ENCODE measurements around the gene TGOLN2.
"Not testable (repeated sequence)": the region's sequence is repeated elsewhere in the genome, so short reads cannot be mapped to it uniquely, and the experiment has no call there.

Gene TGOLN2

DNA sequence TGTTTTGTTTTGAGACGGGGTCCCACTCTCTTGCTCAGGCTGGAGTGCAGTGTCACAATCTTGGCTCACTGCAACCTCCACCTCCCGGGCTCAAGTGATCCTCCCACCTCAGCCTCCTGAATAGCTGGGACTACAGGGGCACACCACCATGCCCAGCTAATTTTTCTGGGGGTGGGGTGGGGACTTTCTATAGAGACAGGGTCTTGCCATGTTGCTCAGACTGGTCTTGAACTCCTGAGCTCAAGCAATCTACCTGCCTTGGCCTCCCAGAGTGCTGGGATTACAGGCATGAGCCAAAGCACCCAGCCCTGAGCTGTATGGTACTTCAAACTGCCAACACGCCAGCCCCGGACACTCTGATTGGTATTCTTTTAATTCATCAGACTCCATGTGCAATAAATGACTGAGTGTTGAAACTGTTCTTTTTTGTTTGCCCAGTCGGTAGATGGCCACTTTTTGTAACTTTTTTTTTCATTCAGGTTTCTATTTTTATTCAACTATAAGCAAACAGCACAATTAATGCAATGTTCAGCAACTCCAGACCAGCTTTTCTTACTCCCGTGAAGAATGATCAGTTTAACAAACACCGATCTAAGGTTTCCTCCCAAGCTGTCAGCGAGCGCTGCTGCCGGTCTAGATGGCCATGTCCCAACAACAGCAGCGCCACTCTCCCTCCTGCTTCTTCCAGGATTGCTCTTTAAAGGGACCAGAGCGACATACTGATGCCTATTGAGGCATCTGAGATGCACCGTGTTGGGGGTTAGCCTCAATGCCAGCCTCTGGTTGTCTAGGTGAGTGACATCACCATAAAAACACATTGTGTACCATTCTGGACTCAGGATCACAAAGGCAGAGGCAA, 12.5 kb upstream of the TGOLN2 start:
- no peak for DNase-seq (ENCODE audit: low read depth in 1 of 2, low spot score in 1 of 2)

DNA sequence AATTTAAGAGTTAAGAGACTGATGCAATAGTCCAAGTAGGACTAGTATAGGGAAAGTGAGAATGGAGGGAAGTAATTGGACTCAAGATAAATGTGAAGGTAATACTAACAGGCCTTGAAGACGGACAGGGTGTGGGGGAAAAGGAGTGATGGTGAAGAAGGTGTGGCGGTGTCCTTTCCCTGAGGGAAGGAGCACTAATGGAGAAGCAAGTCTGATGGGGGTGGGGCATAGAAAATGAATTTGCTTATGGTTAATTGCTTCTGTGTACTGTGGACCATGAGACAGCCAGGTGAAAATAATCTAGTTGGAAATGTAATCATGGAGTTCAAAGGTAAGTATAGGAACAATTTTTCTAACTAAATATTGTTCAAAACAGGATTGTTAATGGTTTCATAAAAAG, 7.1 kb upstream of the TGOLN2 start:
- DNase-seq (ENCODE audit: low read depth in 1 of 2, low spot score in 1 of 2) = no peak

DNA sequence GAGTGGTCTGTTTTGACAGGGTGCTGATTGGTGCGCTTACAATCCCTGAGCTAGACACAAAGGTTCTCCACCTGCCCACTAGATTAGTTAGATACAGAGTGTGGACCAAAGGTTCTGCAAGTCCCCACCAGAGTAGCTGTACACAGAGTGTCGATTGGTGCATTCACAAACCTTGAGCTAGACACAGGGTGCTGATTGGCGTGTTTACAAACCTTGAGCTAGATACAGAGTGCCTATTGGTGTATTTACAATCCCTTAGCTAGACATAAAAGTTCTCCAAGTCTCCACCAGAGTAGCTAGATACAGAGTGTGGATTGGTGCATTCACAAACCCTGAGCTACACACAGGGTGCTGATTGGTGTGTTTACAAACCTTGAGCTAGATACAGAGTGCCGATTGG, 6.1 kb upstream of the TGOLN2 start:
- not testable (repeated sequence) for DNase-seq (ENCODE audit: low read depth in 1 of 2, low spot score in 1 of 2)

DNA sequence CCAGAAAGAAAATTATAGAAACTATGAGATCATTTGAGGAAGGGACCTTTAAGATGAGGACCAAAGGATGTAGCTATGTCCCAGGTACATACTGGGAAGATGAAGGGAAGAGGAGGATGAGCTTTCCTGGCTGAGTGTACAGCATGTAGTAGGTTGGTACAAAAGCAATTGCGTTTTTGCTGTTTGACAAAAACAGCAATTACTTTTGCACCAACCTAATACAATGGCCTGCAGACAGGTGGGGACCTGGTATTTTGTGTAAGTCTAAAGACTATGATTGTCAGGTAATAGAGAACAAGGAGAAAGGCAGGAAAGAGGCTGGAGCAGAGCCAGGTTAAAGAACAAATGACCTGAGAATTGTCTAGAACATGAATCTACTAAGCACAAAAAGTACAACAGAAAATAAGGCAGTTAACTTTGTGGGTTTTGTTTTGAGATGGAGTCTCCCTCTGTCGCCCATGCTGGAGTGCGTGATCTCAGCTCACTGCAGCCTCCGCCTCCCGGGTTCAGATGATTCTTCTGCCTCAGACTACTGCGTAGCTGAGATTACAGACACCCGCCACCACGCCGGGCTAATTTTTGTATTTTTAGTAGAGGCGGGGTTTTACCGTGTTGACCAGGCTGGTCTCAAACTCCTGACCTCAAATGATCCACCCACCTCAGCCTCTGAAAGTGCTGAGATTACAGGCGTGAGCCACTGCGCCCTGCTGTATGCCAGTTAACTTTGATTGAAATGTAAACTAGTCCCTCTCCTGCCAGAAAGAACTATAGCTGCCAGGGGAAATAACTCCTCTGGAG, 3.2 kb upstream of the TGOLN2 start:
- no peak for DNase-seq (ENCODE audit: low read depth in 1 of 2, low spot score in 1 of 2)

DNA sequence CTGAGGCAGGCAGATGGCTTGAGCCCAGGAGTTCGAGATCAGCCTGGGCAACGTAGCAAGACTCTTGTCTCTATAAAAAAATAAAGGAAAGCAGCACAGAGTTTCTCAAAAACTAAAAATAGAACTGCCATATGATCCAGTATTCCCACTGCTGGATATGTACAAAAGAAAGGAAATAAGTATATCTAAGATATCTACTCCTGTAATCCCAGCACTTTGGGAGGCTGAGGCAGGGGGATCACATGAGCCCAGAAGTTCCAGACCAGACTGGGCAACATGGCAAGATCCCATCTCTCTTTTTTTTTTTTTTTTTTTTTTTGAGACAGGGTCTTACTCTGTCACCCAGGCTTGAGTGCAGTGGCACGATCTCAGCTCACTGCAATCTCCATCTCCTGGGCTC, 1.9 kb upstream of the TGOLN2 start:
- DNase-seq (ENCODE audit: low read depth in 1 of 2, low spot score in 1 of 2) = not testable (repeated sequence)

DNA sequence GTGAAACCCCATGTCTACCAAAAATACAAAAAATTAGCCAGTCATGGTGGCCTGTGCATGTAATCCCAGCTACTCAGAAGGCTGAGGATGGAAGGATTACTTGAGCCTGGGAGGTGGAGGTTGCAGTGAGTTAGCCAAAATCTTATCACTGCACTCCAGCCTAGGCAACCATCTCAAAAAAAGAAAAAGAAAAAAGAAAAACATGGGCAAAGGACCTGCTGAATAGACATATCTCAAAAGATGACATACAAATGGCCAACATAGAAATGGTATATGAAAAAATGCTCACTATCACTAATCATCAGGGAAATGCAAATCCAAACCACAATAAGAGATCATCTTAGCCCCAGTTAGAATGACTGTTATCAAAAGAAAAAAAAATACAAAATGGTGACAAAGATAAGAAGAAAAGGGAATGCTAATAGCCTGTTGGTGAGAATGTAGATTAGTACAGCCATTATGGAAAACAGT, 1.4 kb upstream of the TGOLN2 start:
- no peak for DNase-seq (ENCODE audit: low read depth in 1 of 2, low spot score in 1 of 2)

DNA sequence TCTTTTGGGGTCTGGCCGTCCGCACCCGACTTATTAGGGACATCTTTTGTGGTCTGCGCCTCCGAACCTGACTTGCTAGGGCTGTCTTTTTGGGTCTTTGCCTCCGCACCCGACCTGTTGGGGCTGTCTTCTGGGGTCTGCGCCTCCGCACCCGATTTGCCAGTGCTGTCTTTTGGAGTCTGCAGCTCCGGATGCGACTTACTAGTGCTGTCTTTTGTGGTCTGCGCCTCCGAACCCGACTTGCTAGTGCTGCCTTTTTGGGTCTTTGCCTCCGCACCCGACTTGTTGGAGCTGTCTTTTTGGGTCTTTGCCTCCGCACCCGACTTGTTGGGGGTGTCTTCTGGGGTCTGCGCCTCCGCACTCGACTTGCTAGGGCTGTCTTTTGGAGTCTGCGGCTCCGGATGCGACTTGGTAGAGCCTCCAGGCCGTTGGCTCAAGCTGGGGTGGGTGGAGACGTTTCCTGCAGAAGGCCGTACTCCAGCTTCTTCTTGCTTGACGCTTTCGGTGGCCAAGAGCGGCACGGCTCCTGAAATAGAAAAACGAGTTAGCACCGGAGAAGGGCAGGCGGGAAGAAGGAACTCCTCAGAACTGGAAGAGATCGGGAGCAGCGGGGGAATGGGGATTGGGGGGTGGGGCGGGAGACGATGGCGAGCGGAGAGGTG, 498 bp downstream of the TGOLN2 start:
- DNase-seq (ENCODE audit: low read depth in 1 of 2, low spot score in 1 of 2) = peak; percentile 16 to 41

DNA sequence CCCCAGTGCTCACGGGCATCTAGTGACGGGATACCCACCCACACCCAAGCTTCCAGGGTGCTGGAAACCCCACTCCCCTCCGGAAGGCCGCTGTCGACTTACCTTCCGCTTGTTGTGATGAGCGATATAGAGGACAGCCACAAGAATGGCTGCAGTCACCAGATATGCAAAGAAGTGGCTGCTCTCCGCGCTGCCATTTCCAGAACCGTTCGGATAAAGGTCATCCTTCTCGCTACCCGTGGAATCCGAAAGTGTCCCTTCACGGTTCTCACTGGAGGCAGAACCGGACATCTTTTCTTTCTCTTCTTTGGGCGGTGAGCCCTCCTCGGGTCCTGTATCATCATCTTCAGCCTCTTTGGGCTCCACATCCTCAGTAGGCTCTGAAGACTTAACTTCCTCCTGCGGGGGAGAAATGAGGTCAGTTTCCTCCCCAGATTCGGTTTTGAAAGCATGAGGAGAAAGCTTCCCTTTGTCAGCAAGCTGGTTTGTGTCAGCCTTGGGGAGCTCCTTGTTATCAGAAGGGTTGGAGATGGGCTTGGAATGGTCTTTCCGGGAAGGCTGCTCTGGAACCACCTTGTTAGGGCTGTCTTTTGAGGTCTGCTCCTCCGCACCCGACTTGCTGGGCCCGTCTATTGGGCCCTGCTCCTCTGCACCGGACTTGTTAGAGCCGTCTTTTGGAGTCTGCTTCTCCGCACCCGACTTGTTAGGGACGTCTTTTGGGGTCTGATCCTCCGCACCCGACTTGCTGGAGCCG, 1.2 kb downstream of the TGOLN2 start:
- peak in 1 of 2 donors; percentile 19 for DNase-seq (ENCODE audit: low read depth in 1 of 2, low spot score in 1 of 2)

DNA sequence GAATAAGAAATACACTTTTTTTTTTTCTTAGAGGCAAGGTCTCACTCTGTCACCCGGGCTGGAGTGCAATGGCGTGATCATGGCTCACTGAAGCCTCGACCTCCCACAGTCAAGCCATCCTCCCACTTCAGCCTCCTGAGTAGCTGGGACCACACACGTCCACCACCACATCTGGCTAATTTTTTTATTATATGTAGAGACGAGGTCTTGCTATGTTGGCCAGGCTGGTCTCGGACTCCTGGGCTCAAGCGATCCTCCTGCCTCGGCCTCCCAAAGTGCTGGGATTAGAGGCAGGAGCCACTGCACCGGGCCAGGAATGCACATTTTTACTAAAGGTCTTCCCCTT, 2.4 kb downstream of the TGOLN2 start:
- no peak for DNase-seq (ENCODE audit: low read depth in 1 of 2, low spot score in 1 of 2)

DNA sequence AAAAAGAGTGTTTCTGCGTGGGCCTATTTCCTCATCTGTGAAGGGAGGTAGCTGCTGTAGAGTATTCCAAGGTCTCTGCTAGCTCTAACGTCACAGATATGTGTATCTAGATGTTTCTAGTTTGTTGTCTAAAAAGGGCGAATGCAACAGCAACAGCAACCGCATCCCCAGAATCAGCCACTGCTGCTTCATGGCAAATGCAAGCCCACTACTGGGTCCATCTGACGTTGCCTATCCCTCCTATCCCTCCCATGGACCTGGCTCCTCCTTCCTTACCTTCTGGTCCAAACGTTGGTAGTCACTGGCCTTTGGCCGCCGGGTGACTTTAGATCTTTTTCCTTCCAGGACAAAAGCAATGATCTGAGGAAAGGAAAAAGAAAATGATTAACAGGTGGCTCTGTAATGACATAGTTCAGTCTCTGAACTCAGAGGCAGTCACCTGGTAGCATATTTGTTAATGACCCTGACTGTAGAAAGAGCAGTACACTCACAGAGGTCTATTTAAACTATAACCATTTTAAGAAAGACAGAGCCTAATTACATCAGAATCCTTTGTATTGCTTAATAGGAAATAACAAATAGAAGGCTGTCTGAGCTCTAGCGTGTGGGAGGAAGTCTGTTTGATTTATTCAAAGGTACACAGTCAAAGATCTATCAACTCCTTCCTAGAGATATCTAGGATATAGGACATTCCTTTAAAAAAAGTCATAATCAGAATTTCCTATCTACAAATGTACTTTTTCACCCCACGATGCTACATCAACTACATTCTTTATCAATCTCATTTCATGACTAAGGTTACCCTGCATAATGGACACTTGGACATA, 2.9 kb downstream of the TGOLN2 start:
- no peak for DNase-seq (ENCODE audit: low read depth in 1 of 2, low spot score in 1 of 2)

DNA sequence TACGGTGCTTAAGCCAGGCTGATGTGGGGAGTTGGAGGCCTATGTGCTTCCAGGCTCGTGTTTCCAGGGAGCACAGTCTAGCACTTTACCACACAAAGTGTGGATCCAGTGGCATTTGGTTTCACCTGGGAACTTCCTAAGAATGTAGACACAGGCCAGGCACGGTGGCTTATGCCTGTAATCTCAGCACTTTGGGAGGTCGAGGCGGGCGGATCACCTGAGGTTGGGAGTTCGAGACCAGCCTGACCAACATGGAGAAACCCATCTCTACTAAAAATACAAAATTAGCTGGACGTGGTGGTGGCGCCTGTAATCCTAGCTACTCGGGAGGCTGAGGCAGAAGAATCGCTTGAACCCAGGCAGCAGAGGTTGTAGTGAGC, 3.8 kb downstream of the TGOLN2 start:
- DNase-seq (ENCODE audit: low read depth in 1 of 2, low spot score in 1 of 2) = not testable (repeated sequence)

DNA sequence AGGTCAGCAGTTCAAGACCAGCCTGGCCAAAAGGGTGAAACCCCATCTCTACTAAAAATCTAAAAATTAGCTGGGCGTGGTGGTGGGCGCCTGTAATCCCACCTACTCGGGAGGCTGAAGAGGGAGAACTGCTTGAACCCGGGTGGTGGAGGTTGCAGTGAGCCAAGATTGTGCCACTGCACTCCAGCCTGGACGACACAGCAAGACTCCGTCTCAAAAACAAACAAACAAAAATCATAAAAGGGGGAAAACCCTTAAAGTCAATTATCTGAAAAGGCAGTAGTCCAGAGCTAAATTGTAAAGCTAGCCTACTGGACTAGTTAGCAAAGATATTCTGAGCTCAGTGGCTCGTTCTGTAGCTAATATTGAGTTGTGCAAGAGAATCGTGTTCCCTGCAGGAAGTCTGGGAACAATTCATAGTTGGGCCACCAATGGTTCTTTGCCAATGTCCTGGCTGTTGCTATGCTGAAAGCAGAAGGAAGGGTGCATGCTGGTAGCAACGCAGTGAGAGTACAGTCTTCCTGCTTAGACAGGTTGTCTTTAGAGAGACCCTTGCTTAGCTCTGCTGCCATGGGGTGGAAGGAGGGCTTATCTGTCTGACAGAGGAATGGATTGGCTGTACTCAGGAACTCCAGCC, 4.3 kb downstream of the TGOLN2 start:
- DNase-seq (ENCODE audit: low read depth in 1 of 2, low spot score in 1 of 2) = no peak

DNA sequence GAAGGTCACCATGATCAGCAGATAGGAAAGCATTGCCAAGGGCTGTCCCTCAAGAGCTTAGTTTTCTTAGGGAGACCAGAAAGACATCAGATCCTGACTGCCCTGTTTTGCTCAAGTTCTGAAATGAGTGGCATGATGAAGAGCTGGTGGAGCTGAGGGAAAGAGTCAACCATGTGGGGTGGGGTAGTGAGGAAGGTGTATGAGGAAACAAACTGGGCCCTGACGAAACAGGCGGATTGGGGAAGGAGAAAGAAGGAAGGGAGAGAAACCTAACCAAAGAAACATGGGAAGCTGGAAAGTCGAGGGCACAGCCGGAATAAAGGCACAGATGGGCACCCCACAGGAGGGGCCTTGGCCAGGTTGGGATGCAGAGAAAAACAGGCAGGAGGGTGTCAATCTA, 8.0 kb downstream of the TGOLN2 start:
- no peak for DNase-seq (ENCODE audit: low read depth in 1 of 2, low spot score in 1 of 2)

DNA sequence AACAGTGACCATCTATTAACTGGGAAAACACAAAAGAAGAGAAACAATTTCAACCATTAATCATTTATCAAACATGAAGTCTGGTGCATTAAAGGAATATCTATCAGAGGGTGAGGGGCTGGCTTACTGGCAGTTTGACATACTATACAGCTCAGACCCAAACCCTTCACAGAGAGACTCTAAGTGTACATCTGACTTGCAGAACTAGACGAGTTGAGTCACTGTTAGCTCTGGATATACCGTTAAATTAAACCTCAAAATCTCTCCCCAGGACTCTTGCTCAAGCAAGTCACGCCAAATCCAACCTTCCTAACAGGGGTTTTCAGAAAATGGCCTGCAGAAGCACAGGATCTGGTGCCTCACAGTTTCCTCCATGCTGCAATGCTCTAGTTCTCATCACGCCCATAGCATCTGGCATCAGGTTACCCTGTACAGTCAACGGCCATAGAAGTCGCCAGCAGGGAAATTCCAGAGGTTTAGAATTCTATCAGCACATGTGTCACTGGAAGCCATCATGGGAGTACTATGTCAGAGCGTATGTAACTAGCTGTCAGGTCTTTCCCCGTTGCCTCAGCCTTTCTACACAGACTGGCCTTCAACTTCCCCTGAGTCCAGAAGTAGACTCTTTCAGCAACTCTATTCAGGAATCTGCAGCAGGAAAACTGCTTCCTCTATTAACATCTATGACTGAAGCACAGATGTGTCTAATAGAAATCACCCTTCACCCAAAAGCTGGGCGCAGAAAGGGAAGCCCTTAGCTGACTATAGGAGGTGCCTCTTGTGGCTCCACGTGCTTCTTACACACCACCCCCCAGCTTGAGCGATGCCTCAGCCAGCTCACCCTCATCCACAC, 9.3 kb downstream of the TGOLN2 start:
- DNase-seq (ENCODE audit: low read depth in 1 of 2, low spot score in 1 of 2) = no peak

DNA sequence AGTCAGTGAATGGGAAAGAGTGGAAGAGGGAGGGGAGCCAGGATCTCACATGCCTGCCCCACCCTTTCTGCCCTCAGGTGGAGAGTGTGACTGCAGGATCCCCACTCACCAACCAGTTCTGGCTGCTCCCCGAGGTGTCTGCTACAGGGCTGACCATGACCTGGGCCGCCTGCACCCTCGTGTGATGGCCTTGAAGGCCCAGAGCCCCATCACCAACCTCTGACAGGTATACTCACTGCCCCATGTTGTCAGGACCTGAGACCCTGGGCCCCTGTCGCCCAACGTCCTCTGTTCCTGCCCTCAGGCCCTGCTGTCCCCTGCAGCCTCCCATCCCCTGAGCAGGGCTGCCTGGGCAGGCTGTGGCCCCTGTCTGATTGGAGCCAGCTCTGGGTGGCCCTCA, 11.9 kb downstream of the TGOLN2 start:
- DNase-seq (ENCODE audit: low read depth in 1 of 2, low spot score in 1 of 2) = not testable (repeated sequence)

DNA sequence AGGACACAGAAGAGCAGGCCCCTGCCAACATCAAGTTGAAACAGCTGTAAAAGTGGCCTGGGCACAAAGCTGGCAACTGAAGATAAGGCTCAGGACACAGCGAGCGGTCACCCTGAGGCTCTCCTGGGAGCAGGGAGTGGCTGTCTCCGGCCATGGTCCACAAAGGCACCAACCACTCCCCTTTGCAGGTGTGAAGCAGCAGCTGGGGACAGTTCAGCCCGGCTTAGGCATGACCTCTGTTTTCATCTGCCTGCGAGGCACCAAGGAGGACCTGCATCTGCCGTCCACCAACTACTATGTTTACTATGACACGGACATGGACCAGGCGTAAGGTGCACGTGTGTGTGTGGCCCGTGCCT, 12.9 kb downstream of the TGOLN2 start:
- DNase-seq (ENCODE audit: low read depth in 1 of 2, low spot score in 1 of 2) = no peak

DNA sequence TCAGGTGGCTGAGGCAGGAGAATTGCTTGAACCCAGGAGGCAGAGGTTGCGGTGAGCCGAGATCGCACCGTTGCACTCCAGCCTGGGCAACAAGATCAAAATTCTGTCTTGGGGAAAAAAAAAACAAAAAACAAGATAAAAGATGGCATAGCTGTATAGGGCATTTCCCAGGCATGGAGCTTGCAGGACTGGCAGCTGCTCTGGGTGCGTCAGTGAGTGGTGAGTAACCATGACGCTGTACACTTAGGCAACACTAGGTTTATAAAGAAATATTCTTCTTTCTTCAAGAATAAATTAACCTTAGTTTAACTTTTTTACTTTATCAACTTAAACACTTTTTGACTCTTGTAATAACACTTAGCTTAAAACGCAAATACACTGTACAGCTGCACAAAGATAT, 15.4 kb downstream of the TGOLN2 start:
- no peak for DNase-seq (ENCODE audit: low read depth in 1 of 2, low spot score in 1 of 2)

DNA sequence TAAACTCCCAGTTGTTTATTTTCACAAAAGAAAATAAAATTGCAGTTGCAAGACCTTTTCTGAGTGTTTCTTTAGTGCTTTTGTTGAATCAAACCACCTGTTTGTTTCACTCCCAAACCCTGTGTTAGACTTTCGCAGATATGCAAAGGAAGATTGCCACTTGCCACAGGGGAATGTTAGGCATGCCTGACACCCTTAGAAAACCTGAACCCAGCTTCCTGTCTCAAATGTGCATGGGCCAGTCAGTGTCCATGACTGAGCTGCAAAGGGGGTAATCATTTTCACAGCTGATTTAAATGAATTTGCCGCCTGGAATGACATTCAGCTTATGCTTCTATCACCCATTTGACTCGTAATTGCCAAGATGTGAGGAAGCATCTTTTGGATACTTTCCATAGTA, 17.5 kb downstream of the TGOLN2 start:
- DNase-seq (ENCODE audit: low read depth in 1 of 2, low spot score in 1 of 2) = no peak

DNA sequence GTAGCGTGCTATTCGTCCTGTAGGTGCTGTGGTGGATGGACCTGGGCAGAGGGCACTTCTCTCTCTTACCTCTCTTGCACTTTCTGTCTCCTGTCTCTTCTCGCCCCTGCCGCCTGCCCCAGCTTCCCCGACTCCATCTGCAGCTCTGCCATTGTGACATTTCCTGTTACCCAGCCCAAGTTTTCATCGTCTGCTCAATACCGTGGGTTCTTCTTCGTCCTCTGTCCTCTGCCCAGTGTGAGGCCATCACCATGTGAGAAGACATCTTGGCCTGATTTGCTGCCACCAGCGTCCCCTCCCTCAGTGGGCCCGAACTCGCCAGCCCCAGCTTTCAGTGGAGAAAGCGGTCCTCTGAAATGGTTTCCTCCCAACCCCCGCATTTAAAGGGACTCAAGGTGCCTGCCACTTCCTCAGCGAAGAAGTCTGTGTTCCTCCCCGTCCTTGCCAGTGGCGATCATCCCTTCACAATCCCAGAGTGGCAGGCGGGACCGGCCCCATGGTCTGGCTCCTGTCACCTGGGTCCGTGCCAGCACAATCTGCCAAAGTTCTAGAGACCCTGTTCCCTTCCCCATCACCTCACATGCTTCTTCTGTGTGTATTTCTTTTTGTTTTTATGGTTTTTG, 18.0 kb downstream of the TGOLN2 start:
- no peak for DNase-seq (ENCODE audit: low read depth in 1 of 2, low spot score in 1 of 2)

Measured in activated T-helper 1 cell treated with anti-CD3 and anti-CD28 coated beads, Interleukin-2, amount 50 U/mL, for 16 hours (primary cell).